Measurements from ENCODE around the gene PGP. TPM values are rescaled to one million over a fixed set of nuclear protein-coding genes. Genes with fewer than 3 reads are reported as not detected.
A peak's percentile ranks its signal among the peaks of the same experiment; 100 is the strongest.

PGP gene
- total and polyA plus RNA-seq, 2 of the 4 experiments (the other 2 are of a cell fraction), result 4.1 to 9.4 TPM

- no TSS peak for BruUV-seq (replicated peaks)
- no peak overlapping the region for H4K91ac ChIP-seq (ENCODE audit: insufficient read depth, low read depth, low read length)
- no peak overlapping the region for H3K4me3 ChIP-seq (ENCODE audit: insufficient read depth, low read depth, low read length)
- TF ChIP-seq FOS (IDR thresholded peaks at IDR 0.05; ENCODE audit: low read depth, low read length), result no peak
- TF ChIP-seq ELK1 (IDR thresholded peaks at IDR 0.05; ENCODE audit: borderline replicate concordance, low read depth, low read length), result no peak
- no peak for TF ChIP-seq BHLHE40 (IDR thresholded peaks at IDR 0.05; ENCODE audit: low read depth, low read length)
- TF ChIP-seq CHD1 (IDR thresholded peaks at IDR 0.05; ENCODE audit: low read depth, low read length), result no peak
- TF ChIP-seq SMC3 (IDR thresholded peaks at IDR 0.05; ENCODE audit: low read depth, low read length), result 0 out of 2 replicates have a peak, but pooled peaks have one; percentile 21
- no peak for TF ChIP-seq MAZ (IDR thresholded peaks at IDR 0.05; ENCODE audit: borderline replicate concordance, low read depth, low read length)
- no peak for TF ChIP-seq MAFK (IDR thresholded peaks at IDR 0.05; ENCODE audit: low read depth, low read length)
- TF ChIP-seq NFE2L2 (IDR thresholded peaks at IDR 0.05; ENCODE audit: low read depth, low read length), result no peak
- TF ChIP-seq MXI1 (IDR thresholded peaks at IDR 0.05; ENCODE audit: borderline replicate concordance, low read depth, low read length), result no peak
- TF ChIP-seq RAD21 (IDR thresholded peaks at IDR 0.05; ENCODE audit: low read length), result peak; percentile 52
- peak; percentile 34; the same call in 1 of the 2 replicates for TF ChIP-seq CTCF (conservative IDR thresholded peaks at IDR 0.05; ENCODE audit: low read depth, low read length)
- TF ChIP-seq RFX5 (IDR thresholded peaks at IDR 0.05; ENCODE audit: low read depth, low read length), result no peak
- peak; percentile 17 for TF ChIP-seq RCOR1 (IDR thresholded peaks at IDR 0.05; ENCODE audit: insufficient replicate concordance, low read length)
- no peak for TF ChIP-seq USF2 (IDR thresholded peaks at IDR 0.05; ENCODE audit: low read depth, low read length)
- no peak for TF ChIP-seq POLR2A (IDR thresholded peaks at IDR 0.05; ENCODE audit: low read depth, low read length)
- no peak for TF ChIP-seq CEBPB (IDR thresholded peaks at IDR 0.05; ENCODE audit: low read depth, low read length)
- no peak overlapping the region for H2AFZ ChIP-seq (replicated peaks; ENCODE audit: low read length, poor library complexity)
- CTCF ChIA-PET, result no interaction called here
- no peak overlapping the region for H3K56ac ChIP-seq (ENCODE audit: extremely low read depth, insufficient read depth, low read length)
- H3K79me1 ChIP-seq (ENCODE audit: low read depth in 1 of 2, low read length in 2 of 2), result no peaks in the 10 kb centered on the region
- ATAC-seq (ENCODE audit: low read depth) (no peak), DNase-seq (peak; percentile 39)
- H2AK9ac ChIP-seq (replicated peaks; ENCODE audit: low read depth, low read length, poor library complexity), result no peak overlapping the region
- intact Hi-C loops (cut with micrococcal nuclease), result no loop called here
- POLR2A ChIA-PET (ENCODE audit: unreplicated experiment), result no interaction called here
- H2BK5ac ChIP-seq (ENCODE audit: low read depth, low read length, poor library complexity, severe bottlenecking), result no peak overlapping the region
- no peak overlapping the region for H3K4me2 ChIP-seq (ENCODE audit: low read depth, low read length)
- H3K36me3 ChIP-seq (ENCODE audit: control insufficient read depth, insufficient read depth, low read length), result no peaks in the 10 kb centered on the region
- dilution Hi-C loops (cut with HindIII; ENCODE audit: low sequenced_read_pairs, unreplicated experiment), result no loop called here
- H3K18ac ChIP-seq (ENCODE audit: low read depth, low read length), result no peak overlapping the region
- no peak overlapping the region for H3K14ac ChIP-seq (replicated peaks; ENCODE audit: low read depth, low read length)
- H3K4me1 ChIP-seq (ENCODE audit: control insufficient read depth, insufficient read depth, low read length), result no peaks in the 10 kb centered on the region
- no peak overlapping the region for H3K9ac ChIP-seq (ENCODE audit: low read depth, low read length)
- no peaks in the 10 kb centered on the region for H3K9me1 ChIP-seq (ENCODE audit: insufficient read depth, low read length)
- H3K9me3 ChIP-seq (ENCODE audit: control insufficient read depth, insufficient read depth, low read length), result no peaks in the 10 kb centered on the region
- H4K8ac ChIP-seq (ENCODE audit: low read depth in 2 of 2, low read length in 2 of 2), result no peak overlapping the region
- H2BK20ac ChIP-seq (ENCODE audit: low read depth, low read length), result no peak overlapping the region
- 39% methylated on average over 3 of the region's 10 CpGs; no CpG with 5 or more reads in 1 of the 2 experiments for WGBS, 2 experiments (ENCODE audit: extremely low coverage in 2 of 2, insufficient read length in 1 of 2)
- no peak overlapping the region for H3K4ac ChIP-seq (ENCODE audit: low read depth, low read length)
- H2BK15ac ChIP-seq (ENCODE audit: low read depth, low read length), result no peak overlapping the region
- H3K27ac ChIP-seq (ENCODE audit: insufficient read depth, low read length), result no peak overlapping the region
- H3K23ac ChIP-seq (ENCODE audit: low read depth, low read length), result no peak overlapping the region
- H3K27me3 ChIP-seq (ENCODE audit: control insufficient read depth, insufficient read depth, low read length), result peaks cover 59% of the 10 kb centered on the region
- no peaks in the 10 kb centered on the region; the same call in 1 of the 2 replicates for H4K20me1 ChIP-seq (ENCODE audit: insufficient read depth, low read length)
- no peak overlapping the region for H2BK120ac ChIP-seq (ENCODE audit: low read depth, low read length)
- no peak overlapping the region for H4K5ac ChIP-seq (ENCODE audit: low read depth, low read length)
- in situ Hi-C loops (cut with MboI; ENCODE audit: low sequenced_read_pairs), result no loop called here
- no peak overlapping the region for H2AK5ac ChIP-seq (ENCODE audit: low read depth, low read length)
Observed at GRCh38 chr16:2194852-2195321, 19.8 kb downstream of the PGP start.
